ENCODE measurements around the gene TMEM50A.
"Not testable (repeated sequence)": the region's sequence is repeated elsewhere in the genome, so short reads cannot be mapped to it uniquely, and the experiment has no call there.

The TMEM50A gene

DNA sequence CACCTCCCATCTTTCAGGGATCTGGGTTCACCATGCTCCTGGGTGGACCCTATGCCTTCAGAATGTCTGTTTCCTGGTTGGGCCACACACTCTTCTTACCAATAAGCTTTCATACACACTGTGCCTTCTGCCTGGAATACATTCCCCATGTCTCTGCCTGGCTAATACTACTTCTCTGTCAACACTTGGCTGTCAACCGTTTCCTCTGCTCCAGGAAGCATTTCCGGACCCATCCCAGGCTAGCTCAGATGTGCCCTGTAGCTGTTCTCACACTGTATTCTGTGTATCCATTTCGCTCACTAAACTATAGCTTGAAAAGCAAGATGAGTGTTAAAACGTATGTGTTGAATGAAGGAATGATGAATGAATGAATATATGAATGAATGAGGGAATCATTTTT lies 49.0 kb downstream of the TMEM50A start:
- DNase-seq (ENCODE audit: low read depth) = not testable (repeated sequence)

DNA sequence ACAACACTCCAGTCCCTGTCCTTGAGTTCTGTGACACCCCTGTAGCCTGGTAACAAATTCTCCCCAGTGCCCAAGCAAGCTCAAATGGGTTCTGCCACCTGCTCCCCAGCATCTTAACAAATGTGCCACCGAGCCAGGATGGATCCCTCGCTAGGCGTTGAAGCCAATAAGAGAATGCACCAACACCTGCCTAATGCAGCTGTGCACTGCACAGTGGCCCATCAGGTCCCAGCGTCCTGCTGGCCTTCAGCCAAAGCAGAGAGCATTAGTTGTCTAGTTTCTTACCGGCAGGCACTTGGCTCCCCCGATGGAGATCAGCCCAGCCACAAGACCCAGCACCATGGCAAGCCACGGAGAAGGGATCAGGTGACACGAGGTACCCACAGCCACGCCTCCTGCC lies 50.6 kb downstream of the TMEM50A start:
- DNase-seq (ENCODE audit: low read depth) = not testable (repeated sequence)

DNA sequence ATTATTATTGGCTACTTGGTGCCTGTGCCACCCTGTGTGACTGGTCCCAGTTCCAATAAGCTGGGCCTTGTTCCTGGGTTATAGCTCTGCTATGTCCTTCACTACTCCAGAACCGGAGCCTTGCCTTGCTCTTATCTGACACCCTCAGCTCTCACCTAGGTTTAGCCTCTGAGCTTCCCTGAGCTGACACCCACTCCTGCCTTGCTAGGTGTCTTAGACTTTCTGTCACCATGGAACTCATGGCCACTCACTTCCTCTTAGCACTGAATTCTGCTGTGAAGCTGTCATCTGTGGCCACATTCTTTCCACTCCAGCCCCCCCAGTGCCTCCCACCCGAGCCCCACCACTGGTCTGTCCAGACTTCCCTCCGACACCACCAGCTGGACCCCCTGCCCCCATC lies 51.6 kb downstream of the TMEM50A start:
- DNase-seq (ENCODE audit: low read depth) = not testable (repeated sequence)

DNA sequence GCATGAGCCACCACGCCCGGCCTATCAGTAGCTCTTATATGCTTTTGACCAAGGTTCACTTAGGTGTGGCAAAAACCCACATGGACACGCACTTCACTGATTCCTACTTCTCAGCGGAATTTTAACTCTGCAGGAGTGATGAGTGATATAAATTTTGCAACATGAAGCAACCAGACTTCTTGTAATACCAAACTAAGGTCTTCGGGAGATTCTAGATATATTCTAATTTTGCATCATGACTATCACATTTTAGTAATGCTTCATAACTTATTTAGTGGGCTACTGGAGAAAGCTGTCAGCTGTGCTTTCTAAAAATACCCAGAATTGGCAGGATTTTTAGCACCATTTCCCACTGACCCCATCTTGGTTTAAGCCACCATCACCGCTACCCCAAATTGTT lies 54.7 kb downstream of the TMEM50A start:
- no peak for DNase-seq (ENCODE audit: low read depth)

DNA sequence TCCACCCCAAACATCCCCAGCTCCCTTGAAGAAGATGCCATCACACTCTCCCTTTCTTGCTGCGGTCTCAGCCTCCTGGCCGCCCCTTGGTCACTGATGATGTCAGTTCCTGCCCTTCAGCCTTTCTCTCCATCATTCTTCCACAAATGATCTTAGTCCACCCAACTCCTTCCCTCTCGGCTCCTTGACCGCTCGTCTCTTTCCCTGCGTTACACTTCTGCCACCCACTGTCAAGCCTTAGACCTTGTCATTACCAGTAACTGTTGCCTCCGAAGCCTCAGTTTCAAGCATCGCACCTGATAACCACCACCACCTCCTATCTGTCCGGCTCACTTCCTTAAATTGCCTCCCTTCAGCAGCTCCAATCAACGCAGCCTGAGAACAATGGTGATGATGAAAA lies 59.4 kb downstream of the TMEM50A start:
- not testable (repeated sequence) for DNase-seq (ENCODE audit: low read depth)

DNA sequence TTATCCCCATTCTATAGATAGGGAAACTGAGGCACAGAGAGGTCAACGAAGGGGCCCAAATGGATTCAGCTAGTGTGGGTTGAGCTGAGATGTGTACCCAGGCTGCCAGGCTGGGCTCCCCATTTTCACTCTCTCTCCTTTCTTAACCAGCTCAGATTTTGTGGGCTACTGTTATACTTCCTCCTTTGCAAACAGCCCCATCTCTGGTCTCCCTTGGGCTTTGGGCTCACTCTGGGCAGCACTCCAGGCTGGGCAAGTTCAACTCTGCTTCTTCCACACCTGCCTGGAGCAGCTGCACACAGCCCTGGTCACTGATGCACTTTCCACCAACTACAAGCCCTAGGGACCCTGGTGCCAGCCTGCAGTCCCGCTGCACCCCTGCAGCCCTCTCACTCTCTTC lies 59.9 kb downstream of the TMEM50A start:
- DNase-seq (ENCODE audit: low read depth) = not testable (repeated sequence)

DNA sequence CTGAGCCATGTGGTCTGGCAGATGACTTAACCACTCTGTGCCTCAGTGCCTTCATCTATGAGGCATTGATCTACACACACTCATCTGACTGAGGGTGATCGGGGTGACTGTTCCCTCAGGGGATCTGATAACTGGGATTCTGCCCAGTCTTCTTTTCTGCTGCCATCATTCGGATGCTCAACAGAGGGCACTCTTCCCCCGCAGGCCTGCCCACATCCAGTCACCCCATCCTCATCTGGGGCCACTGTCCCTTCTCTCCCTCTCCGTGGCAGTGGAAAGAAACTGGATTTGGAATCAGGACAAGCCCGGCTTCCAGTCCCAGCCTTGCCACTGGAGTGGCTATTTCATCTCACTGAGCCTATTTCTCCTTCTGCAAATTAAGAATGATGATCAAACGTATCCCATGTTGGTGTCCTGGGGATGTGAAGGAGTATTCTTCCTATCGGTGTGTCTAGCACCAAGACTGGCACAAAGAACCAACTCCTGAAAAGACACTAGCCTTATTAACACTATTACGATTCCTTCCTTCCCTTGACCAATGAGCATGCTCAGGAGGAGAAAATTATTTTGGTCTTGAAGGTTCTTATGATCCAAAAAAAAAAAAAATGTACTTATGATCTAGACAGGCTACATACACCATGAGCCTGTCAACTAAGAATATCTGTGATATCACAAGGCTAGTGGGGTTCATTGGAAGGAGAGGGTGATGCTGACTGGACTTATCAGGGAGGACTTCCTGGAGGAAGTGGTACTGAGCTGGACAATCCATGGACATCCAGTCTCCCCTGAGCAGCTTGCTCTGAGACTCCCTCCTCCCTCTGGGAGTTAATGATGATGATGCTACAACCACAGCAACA lies 65.0 kb downstream of the TMEM50A start:
- DNase-seq (ENCODE audit: low read depth) = not testable (repeated sequence)

DNA sequence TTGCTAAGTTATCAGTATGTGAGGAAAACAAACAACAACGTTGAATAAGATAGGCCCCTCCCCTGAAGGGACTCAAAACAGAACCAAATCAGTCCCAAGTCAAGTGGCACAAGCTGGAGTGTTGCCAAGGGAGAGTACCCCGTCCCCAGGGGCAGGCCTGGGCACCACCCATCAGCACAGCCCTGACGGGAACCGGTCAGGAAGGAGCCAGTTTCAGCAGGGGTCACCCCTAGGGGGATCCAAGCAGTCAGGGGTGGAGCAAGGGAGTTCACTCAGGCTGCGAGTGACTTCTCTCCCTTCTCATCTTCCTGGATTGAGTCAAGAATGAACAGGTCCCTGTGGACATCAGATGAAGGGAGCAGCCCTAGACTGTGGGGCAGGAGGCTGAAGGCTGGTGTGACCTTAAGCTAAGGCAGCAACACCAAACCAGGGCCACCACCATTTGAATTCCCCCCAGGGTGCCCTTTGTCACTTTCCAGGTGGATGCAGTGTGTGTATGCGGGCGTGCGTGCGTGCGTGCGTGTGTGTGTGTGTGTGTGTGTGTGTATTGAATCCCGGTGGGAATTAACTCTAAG lies 67.7 kb downstream of the TMEM50A start:
- not testable (repeated sequence) for DNase-seq (ENCODE audit: low read depth)

DNA sequence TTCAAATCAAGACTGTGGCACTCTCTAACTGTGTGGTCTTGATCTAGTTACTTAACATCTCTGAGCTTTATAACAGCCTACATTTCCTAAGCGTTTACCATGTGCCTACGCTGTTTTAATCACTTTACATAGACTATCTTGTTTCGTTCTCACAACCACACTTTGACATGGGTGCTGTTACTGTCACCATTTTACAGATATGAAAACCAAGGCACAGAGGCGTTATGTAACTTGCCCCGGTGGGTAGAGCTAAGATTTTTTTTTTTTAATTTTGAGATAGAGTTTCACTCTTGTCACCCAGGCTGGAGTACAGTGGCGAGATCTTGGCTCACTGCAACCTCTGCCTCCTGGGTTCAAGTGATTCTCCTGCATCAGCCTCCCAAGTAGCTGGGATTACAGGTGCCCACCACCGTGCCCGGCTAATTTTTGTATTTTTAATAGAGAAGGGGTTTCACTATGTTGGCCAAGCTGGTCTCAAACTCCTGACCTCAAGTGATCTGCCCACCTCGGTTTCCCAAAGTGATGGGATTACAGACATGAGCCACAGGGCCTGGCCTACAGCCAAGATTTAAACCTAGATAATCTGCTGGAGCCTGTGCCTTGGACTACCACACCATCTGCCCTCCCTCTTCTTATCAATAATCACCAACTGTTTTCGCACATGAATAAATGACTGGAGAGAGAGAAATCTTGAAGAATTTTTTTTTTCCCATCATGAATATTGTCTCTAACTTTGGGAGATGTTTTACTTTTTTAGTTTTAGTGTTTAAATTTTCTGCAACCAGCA lies 71.7 kb downstream of the TMEM50A start:
- DNase-seq (ENCODE audit: low read depth) = not testable (repeated sequence)

All from activated gamma-delta T cell treated with anti-CD3 and anti-CD28 coated beads, Interleukin-2, amount 50 U/mL, for 16 hours (primary cell).